SIG-M5 (cell line): ENCODE measurements around the gene EIF3B.
"Not testable (repeated sequence)": the region's sequence is repeated elsewhere in the genome, so short reads cannot be mapped to it uniquely, and the experiment has no call there.

Experiments
- DNase-seq: peaks from one replicate; lab custom pipeline; 2025; lab: John Stamatoyannopoulos, UW

EIF3B gene

GRCh38 chr7:2347351-2348063 is 7.1 kb upstream of the EIF3B start:
- not testable (repeated sequence) for DNase-seq

- no peak for DNase-seq
Measured at GRCh38 chr7:2350055-2350454, 4.6 kb upstream of the EIF3B start.

- no peak for DNase-seq
Measured at GRCh38 chr7:2350861-2351260, 3.8 kb upstream of the EIF3B start.

- no peak for DNase-seq
Measured at GRCh38 chr7:2353113-2353935, 1.3 kb upstream of the EIF3B start.

- no peak for DNase-seq
Measured at GRCh38 chr7:2353936-2354185, 766 bp upstream of the EIF3B start.

GRCh38 chr7:2354939-2355704 is 495 bp downstream of the EIF3B start:
- DNase-seq = no peak

- DNase-seq = no peak
Measured at GRCh38 chr7:2355705-2356008, 1.0 kb downstream of the EIF3B start.

- no peak for DNase-seq
Measured at GRCh38 chr7:2357165-2357564, 2.5 kb downstream of the EIF3B start.

- no peak for DNase-seq
Measured at GRCh38 chr7:2357571-2357970, 2.9 kb downstream of the EIF3B start.

- no peak for DNase-seq
Measured at GRCh38 chr7:2358968-2359527, 4.4 kb downstream of the EIF3B start.

GRCh38 chr7:2359610-2360009 is 5.0 kb downstream of the EIF3B start:
- no peak for DNase-seq

GRCh38 chr7:2360796-2361195 is 6.2 kb downstream of the EIF3B start:
- no peak for DNase-seq

- DNase-seq = no peak
Measured at GRCh38 chr7:2362385-2363088, 7.9 kb downstream of the EIF3B start.

GRCh38 chr7:2369139-2369538 is 14.5 kb downstream of the EIF3B start:
- no peak for DNase-seq

GRCh38 chr7:2371329-2371728 is 16.7 kb downstream of the EIF3B start:
- DNase-seq = no peak

- DNase-seq = no peak
Measured at GRCh38 chr7:2372724-2373123, 18.1 kb downstream of the EIF3B start.

GRCh38 chr7:2373124-2373556 is 18.5 kb downstream of the EIF3B start:
- no peak for DNase-seq

GRCh38 chr7:2373646-2374045 is 19.0 kb downstream of the EIF3B start:
- no peak for DNase-seq

- no peak for DNase-seq
Measured at GRCh38 chr7:2374401-2374800, 19.8 kb downstream of the EIF3B start.

GRCh38 chr7:2374830-2375728 is 20.5 kb downstream of the EIF3B start:
- no peak for DNase-seq
